Activated CD4-positive, alpha-beta T cell treated with anti-CD3 and anti-CD28 coated beads, Interleukin-2, amount 10 ng/mL, durations not matched to agents 7 days and 5 days (primary cell): ENCODE data around the gene HBZ. TPM values are rescaled to one million over a fixed set of nuclear protein-coding genes. Genes with fewer than 3 reads are reported as not detected.
"Not testable (repeated sequence)": the region's sequence is repeated elsewhere in the genome, so short reads cannot be mapped to it uniquely, and the experiment has no call there.

ENCODE experiments used
- CTCF ChIA-PET: fragments of 350-600 bp; sonication (Branson Sonifier 250); formaldehyde crosslinking; loops from one replicate; lab custom pipeline; 2021; ENCODE audit warnings: antibody characterized with exemption; lab: Charles Lee
- POLR2A ChIA-PET: fragments of 350-600 bp; sonication (Branson Sonifier 250); formaldehyde crosslinking; loops from one replicate; lab custom pipeline; 2021; ENCODE audit warnings: antibody characterized with exemption; lab: Charles Lee
- DNase-seq: peaks from one replicate; pipeline ENCODE4 v3.0.0-alpha.2; 2020
- H3K27ac Mint-ChIP-seq: one replicate; pipeline ENCODE4 v1.8.0; 2021; ENCODE audit warnings: mild to moderate bottlenecking, moderate library complexity, mixed read lengths
- H3K27me3 Mint-ChIP-seq: one replicate; pipeline ENCODE4 v1.8.0; 2021; ENCODE audit warnings: mixed read lengths
- H3K36me3 Mint-ChIP-seq: one replicate; pipeline ENCODE4 v1.8.0; 2021; ENCODE audit warnings: low read depth, mixed read lengths
- H3K4me1 Mint-ChIP-seq: one replicate; pipeline ENCODE4 v1.8.0; 2021; ENCODE audit warnings: mixed read lengths
- H3K4me3 Mint-ChIP-seq: one replicate; pipeline ENCODE4 v1.8.0; 2021; ENCODE audit warnings: mild to moderate bottlenecking, moderate library complexity, mixed read lengths
- H3K9me3 Mint-ChIP-seq: one replicate; pipeline ENCODE4 v1.8.0; 2021; ENCODE audit warnings: mixed read lengths
- total RNA-seq, 2 experiments: library from RNA; stranded (reverse); gene quantifications; one replicate each; pipeline ENCODE4 v1.2.3, GENCODE V29; 2021

Gene HBZ
- total RNA-seq, 2 experiments from 2014 or later, result not detected

- ChIA-PET CTCF (no interaction called here), POLR2A (no interaction called here)
- Mint-ChIP-seq H3K9me3 (no peaks in the 10 kb centered on the region), H3K4me1 (no peaks in the 10 kb centered on the region), H3K27ac (no peak overlapping the region), H3K4me3 (no peak overlapping the region), H3K27me3 (no peaks in the 10 kb centered on the region), H3K36me3 (peaks cover 12% of the 10 kb centered on the region)
- no peak for DNase-seq
These were observed 32.5 kb upstream of the HBZ start for GRCh38 chr16:119835-120491.

GRCh38 chr16:120756-121155 lies 31.7 kb upstream of the HBZ start:
- POLR2A ChIA-PET, result no interaction called here
- H3K27ac Mint-ChIP-seq, result peak overlapping the region; percentile 36
- CTCF ChIA-PET, result no interaction called here
- DNase-seq, result no peak
- H3K27me3 Mint-ChIP-seq, result no peaks in the 10 kb centered on the region
- peaks cover 12% of the 10 kb centered on the region for H3K36me3 Mint-ChIP-seq
- H3K4me3 Mint-ChIP-seq, result no peak overlapping the region
- H3K9me3 Mint-ChIP-seq, result no peaks in the 10 kb centered on the region
- peaks cover under 1% of the 10 kb centered on the region for H3K4me1 Mint-ChIP-seq

GRCh38 chr16:122361-122760 lies 30.1 kb upstream of the HBZ start:
- no peaks in the 10 kb centered on the region for H3K9me3 Mint-ChIP-seq
- no peak overlapping the region for H3K4me3 Mint-ChIP-seq
- no peaks in the 10 kb centered on the region for H3K27me3 Mint-ChIP-seq
- POLR2A ChIA-PET, result no interaction called here
- no peak overlapping the region for H3K27ac Mint-ChIP-seq
- CTCF ChIA-PET, result no interaction called here
- peaks cover 1% of the 10 kb centered on the region for H3K4me1 Mint-ChIP-seq
- peaks cover 2% of the 10 kb centered on the region for H3K36me3 Mint-ChIP-seq
- no peak for DNase-seq

GRCh38 chr16:123558-124350 lies 28.7 kb upstream of the HBZ start:
- H3K27me3 Mint-ChIP-seq, H3K9me3 Mint-ChIP-seq, H3K36me3 Mint-ChIP-seq, POLR2A ChIA-PET, H3K4me1 Mint-ChIP-seq, H3K4me3 Mint-ChIP-seq, DNase-seq: not testable (repeated sequence)
- CTCF ChIA-PET, result interaction anchor here (1.8 to 2.5 kb wide), 2 partner anchors 17 to 59 kb away, joined by 5 to 6 read pairs; no protein-coding TSS in a partner anchor
- peak overlapping the region; percentile 20 for H3K27ac Mint-ChIP-seq

- Mint-ChIP-seq H3K4me3 (no peak overlapping the region), H3K27ac (no peak overlapping the region), H3K36me3 (peaks cover 2% of the 10 kb centered on the region), H3K9me3 (no peaks in the 10 kb centered on the region), H3K27me3 (no peaks in the 10 kb centered on the region), H3K4me1 (peaks cover 16% of the 10 kb centered on the region)
- CTCF ChIA-PET, result interaction anchor here (0.6 to 2.5 kb wide), 4 partner anchors 9 to 265 kb away, joined by 4 to 6 read pairs (median 4); no protein-coding TSS in a partner anchor
- POLR2A ChIA-PET, result no interaction called here
- DNase-seq, result no peak
These were observed 27.4 kb upstream of the HBZ start for GRCh38 chr16:125011-125410.

GRCh38 chr16:129075-129474 lies 23.4 kb upstream of the HBZ start:
- ChIA-PET POLR2A (no interaction called here), CTCF (interaction anchor here (1.1 kb wide), 1 partner anchor 228 kb away, joined by 3 read pairs; no protein-coding TSS in a partner anchor)
- H3K27ac Mint-ChIP-seq, result no peak overlapping the region
- peaks cover 30% of the 10 kb centered on the region for H3K4me1 Mint-ChIP-seq
- no peak for DNase-seq
- H3K4me3 Mint-ChIP-seq, result no peak overlapping the region
- peaks cover under 1% of the 10 kb centered on the region for H3K36me3 Mint-ChIP-seq
- no peaks in the 10 kb centered on the region for H3K27me3 Mint-ChIP-seq
- no peaks in the 10 kb centered on the region for H3K9me3 Mint-ChIP-seq

- CTCF ChIA-PET, result no interaction called here
- no peak overlapping the region for H3K27ac Mint-ChIP-seq
These were observed 21.8 kb upstream of the HBZ start for GRCh38 chr16:130533-131173.

GRCh38 chr16:132120-132519 lies 20.3 kb upstream of the HBZ start:
- H3K4me1 Mint-ChIP-seq, result peaks cover 43% of the 10 kb centered on the region
- DNase-seq, result no peak
- no peaks in the 10 kb centered on the region for H3K27me3 Mint-ChIP-seq
- peaks cover 4% of the 10 kb centered on the region for H3K36me3 Mint-ChIP-seq
- H3K27ac Mint-ChIP-seq, result peak overlapping the region; percentile 50
- CTCF ChIA-PET, result interaction anchor here (1.6 kb wide), 1 partner anchor 35 kb away, joined by 6 read pairs; no protein-coding TSS in a partner anchor
- no peak overlapping the region for H3K4me3 Mint-ChIP-seq
- POLR2A ChIA-PET, result no interaction called here
- no peaks in the 10 kb centered on the region for H3K9me3 Mint-ChIP-seq

More at GRCh38 chr16:130533-131173, 21.8 kb upstream of the HBZ start:
- Mint-ChIP-seq H3K27me3 (no peaks in the 10 kb centered on the region), H3K36me3 (no peaks in the 10 kb centered on the region), H3K4me3 (no peak overlapping the region), H3K9me3 (no peaks in the 10 kb centered on the region), H3K4me1 (peaks cover 38% of the 10 kb centered on the region)
- POLR2A ChIA-PET, result no interaction called here
- DNase-seq, result no peak

- H3K27me3 Mint-ChIP-seq, result no peaks in the 10 kb centered on the region
- CTCF ChIA-PET, result interaction anchor here (1.2 to 1.6 kb wide), 4 partner anchors 9 to 68 kb away, joined by 3 to 6 read pairs (median 5); no protein-coding TSS in a partner anchor
These were observed 18.7 kb upstream of the HBZ start for GRCh38 chr16:133716-134115.

GRCh38 chr16:138049-138417 lies 14.4 kb upstream of the HBZ start:
- Mint-ChIP-seq H3K36me3 (peaks cover 4% of the 10 kb centered on the region), H3K27me3 (peaks cover 4% of the 10 kb centered on the region), H3K9me3 (no peaks in the 10 kb centered on the region), H3K4me1 (peaks cover 28% of the 10 kb centered on the region), H3K4me3 (peak overlapping the region; percentile 80), H3K27ac (peak overlapping the region; percentile 88)
- ChIA-PET CTCF (interaction anchor here (0.7 kb wide), 1 partner anchor 29 kb away, joined by 4 read pairs; no protein-coding TSS in a partner anchor), POLR2A (no interaction called here)
- peak; percentile 22 for DNase-seq

More at GRCh38 chr16:133716-134115, 18.7 kb upstream of the HBZ start:
- no peak for DNase-seq
- Mint-ChIP-seq H3K36me3 (peaks cover 4% of the 10 kb centered on the region), H3K4me1 (peaks cover 49% of the 10 kb centered on the region), H3K27ac (no peak overlapping the region), H3K9me3 (no peaks in the 10 kb centered on the region), H3K4me3 (no peak overlapping the region)
- POLR2A ChIA-PET, result no interaction called here

- Mint-ChIP-seq H3K4me3 (peak overlapping the region; percentile 95), H3K27me3 (peaks cover 14% of the 10 kb centered on the region), H3K4me1 (peaks cover 15% of the 10 kb centered on the region), H3K27ac (peak overlapping the region; percentile 68), H3K36me3 (peaks cover 4% of the 10 kb centered on the region), H3K9me3 (no peaks in the 10 kb centered on the region)
- no peak for DNase-seq
- POLR2A ChIA-PET, result no interaction called here
- CTCF ChIA-PET, result interaction anchor here (1.4 kb wide), 1 partner anchor 44 kb away, joined by 5 read pairs; no protein-coding TSS in a partner anchor
These were observed 12.1 kb upstream of the HBZ start for GRCh38 chr16:140175-140857.

- peaks cover 14% of the 10 kb centered on the region for H3K27me3 Mint-ChIP-seq
- peaks cover 4% of the 10 kb centered on the region for H3K4me1 Mint-ChIP-seq
These were observed 10.0 kb upstream of the HBZ start for GRCh38 chr16:142405-142967.

More at GRCh38 chr16:142405-142967, 10.0 kb upstream of the HBZ start:
- H3K27ac Mint-ChIP-seq, result no peak overlapping the region
- no peak for DNase-seq
- ChIA-PET POLR2A (no interaction called here), CTCF (interaction anchor here (1.4 kb wide), 1 partner anchor 36 kb away, joined by 7 read pairs; no protein-coding TSS in a partner anchor)
- no peak overlapping the region for H3K4me3 Mint-ChIP-seq
- H3K9me3 Mint-ChIP-seq, result no peaks in the 10 kb centered on the region
- H3K36me3 Mint-ChIP-seq, result no peaks in the 10 kb centered on the region
